Measurements from ENCODE around the gene ARL2BP.

DNA sequence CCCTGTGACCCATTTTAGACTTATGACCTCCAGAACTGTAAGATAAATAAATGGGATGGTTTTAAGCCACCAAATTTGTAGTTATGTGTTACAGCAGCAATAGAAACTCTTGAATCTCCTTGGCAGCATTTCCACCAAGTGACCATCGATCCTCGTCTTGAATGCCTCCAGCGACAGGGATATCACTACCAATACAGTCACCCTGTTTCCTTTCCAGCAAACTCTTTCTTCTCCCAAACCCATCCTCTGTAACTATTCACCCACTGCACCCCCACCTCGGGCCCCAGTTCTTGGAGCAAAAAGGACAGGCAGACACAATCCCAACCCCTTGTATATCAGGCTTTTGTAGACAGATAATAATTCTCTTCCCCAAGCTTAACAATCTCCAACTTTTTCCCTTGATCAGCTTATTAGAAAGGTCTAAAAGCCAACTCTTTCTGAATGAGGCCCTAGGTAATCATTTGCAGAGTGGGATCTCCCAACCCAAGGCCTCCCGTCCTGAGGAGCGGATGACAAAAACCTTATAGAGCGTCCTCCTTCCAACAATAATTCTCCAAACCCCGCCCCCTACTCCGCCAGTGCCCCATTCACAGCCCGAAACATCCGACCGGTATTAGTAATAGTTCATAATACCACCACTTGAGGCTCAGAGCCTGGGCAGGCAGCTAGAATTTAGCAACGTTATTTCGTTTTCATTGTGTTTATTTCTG, 54.1 kb downstream of the ARL2BP start:
- TF ChIP-seq, protein P1, sequence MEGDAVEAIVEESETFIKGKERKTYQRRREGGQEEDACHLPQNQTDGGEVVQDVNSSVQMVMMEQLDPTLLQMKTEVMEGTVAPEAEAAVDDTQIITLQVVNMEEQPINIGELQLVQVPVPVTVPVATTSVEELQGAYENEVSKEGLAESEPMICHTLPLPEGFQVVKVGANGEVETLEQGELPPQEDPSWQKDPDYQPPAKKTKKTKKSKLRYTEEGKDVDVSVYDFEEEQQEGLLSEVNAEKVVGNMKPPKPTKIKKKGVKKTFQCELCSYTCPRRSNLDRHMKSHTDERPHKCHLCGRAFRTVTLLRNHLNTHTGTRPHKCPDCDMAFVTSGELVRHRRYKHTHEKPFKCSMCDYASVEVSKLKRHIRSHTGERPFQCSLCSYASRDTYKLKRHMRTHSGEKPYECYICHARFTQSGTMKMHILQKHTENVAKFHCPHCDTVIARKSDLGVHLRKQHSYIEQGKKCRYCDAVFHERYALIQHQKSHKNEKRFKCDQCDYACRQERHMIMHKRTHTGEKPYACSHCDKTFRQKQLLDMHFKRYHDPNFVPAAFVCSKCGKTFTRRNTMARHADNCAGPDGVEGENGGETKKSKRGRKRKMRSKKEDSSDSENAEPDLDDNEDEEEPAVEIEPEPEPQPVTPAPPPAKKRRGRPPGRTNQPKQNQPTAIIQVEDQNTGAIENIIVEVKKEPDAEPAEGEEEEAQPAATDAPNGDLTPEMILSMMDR (IDR thresholded peaks at IDR 0.05), result no peak
- no peak for TF ChIP-seq POLR2A (IDR thresholded peaks at IDR 0.05)

Data from right lobe of liver (tissue), 4 donors.